ENCODE data around the gene PDE7B.

- TF ChIP-seq POLR2A (IDR thresholded peaks at IDR 0.05; ENCODE audit: low read depth, low read length): no peak
- no peak for TF ChIP-seq POLR2AphosphoS5 (IDR thresholded peaks at IDR 0.05; ENCODE audit: low read depth, low read length)
- TF ChIP-seq TAF1 (IDR thresholded peaks at IDR 0.05; ENCODE audit: low read depth, low read length): no peak
- TF ChIP-seq SPI1 (IDR thresholded peaks at IDR 0.05; ENCODE audit: low read depth, low read length): no peak
- TF ChIP-seq POU2F2 (IDR thresholded peaks at IDR 0.05; ENCODE audit: low read depth, low read length): no peak
- TF ChIP-seq PAX5 (IDR thresholded peaks at IDR 0.05; ENCODE audit: insufficient read depth, low read length, severe bottlenecking): no peak
These were observed 131.6 kb downstream of the PDE7B start for GRCh38 chr6:135983093-135983492.
